Activated naive CD8-positive, alpha-beta T cell (primary cell): ENCODE data around the gene PPIG.
"Not testable (repeated sequence)": the region's sequence is repeated elsewhere in the genome, so short reads cannot be mapped to it uniquely, and the experiment has no call there.

Source experiments
- H3K27ac Mint-ChIP-seq: one replicate; pipeline ENCODE4 v1.8.0; 2021; ENCODE audit warnings: mixed read lengths
- H3K27me3 Mint-ChIP-seq: one replicate; pipeline ENCODE4 v1.8.0; 2021; ENCODE audit warnings: mixed read lengths
- H3K36me3 Mint-ChIP-seq: one replicate; pipeline ENCODE4 v1.8.0; 2021; ENCODE audit warnings: mixed read lengths
- H3K4me1 Mint-ChIP-seq: one replicate; pipeline ENCODE4 v1.8.0; 2021; ENCODE audit warnings: low read depth, mixed read lengths
- H3K4me3 Mint-ChIP-seq: one replicate; pipeline ENCODE4 v1.8.0; 2021; ENCODE audit warnings: mild to moderate bottlenecking, mixed read lengths
- H3K9me3 Mint-ChIP-seq: one replicate; pipeline ENCODE4 v1.8.0; 2021; ENCODE audit warnings: low read depth, mixed read lengths

Gene PPIG

GRCh38 chr2:169664600-169664977 lies 80.4 kb downstream of the PPIG start:
- Mint-ChIP-seq H3K27ac (no peak overlapping the region), H3K27me3 (peaks cover 8% of the 10 kb centered on the region), H3K9me3 (no peaks in the 10 kb centered on the region), H3K36me3 (peaks cover 2% of the 10 kb centered on the region), H3K4me1 (no peaks in the 10 kb centered on the region), H3K4me3 (no peak overlapping the region)

GRCh38 chr2:169664978-169665930 lies 81.1 kb downstream of the PPIG start:
- no peaks in the 10 kb centered on the region for H3K4me1 Mint-ChIP-seq
- H3K4me3 Mint-ChIP-seq, result no peak overlapping the region
- peaks cover 2% of the 10 kb centered on the region for H3K36me3 Mint-ChIP-seq
- H3K9me3 Mint-ChIP-seq, result no peaks in the 10 kb centered on the region
- peaks cover 8% of the 10 kb centered on the region for H3K27me3 Mint-ChIP-seq
- H3K27ac Mint-ChIP-seq, result no peak overlapping the region

DNA sequence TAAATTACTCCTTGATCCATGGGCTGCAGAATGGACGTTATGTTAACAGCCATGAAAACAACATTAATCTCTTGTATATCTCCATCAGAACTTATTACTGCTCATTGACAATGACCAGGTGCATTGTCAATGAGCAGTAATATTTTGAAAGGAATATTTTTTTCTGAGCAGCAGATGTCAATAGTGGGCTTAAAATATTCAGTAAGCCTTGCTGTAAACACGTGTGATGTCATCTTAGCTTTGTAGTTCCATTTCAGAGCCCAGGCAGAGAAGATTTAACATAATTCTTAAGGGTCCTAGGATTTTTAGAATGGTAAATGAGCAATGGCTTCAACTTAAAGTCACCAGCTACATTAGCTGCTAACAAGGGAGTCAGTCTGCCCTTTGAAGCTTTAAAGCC lies 83.4 kb downstream of the PPIG start:
- no peaks in the 10 kb centered on the region for H3K9me3 Mint-ChIP-seq
- no peak overlapping the region for H3K4me3 Mint-ChIP-seq
- H3K36me3 Mint-ChIP-seq, result peaks cover 2% of the 10 kb centered on the region
- H3K27me3 Mint-ChIP-seq, result peaks cover 5% of the 10 kb centered on the region
- no peak overlapping the region for H3K27ac Mint-ChIP-seq
- no peaks in the 10 kb centered on the region for H3K4me1 Mint-ChIP-seq

DNA sequence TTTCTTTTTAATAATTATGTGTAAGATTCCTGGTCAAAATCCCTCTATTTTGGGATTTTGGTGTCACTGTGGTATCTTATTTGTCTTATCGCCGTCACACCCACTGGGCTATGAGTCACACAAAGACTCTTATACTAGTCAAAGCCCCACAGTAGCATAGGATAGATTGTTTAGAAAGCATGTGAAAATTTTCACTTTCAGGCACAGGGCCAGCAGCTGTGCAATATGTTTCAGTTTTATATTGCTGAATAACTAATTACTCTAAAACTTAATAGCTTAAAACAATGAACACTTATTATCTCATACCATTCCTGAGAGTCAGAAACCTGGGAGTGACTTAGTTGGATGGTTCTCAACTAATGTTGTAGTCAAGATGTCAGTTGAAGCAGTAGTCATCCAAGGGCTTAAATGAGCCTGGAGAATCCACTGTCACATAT lies 86.1 kb downstream of the PPIG start:
- Mint-ChIP-seq H3K4me3 (no peak overlapping the region), H3K27me3 (peaks cover 10% of the 10 kb centered on the region), H3K27ac (no peak overlapping the region), H3K9me3 (no peaks in the 10 kb centered on the region), H3K4me1 (no peaks in the 10 kb centered on the region), H3K36me3 (peaks cover 2% of the 10 kb centered on the region)

DNA sequence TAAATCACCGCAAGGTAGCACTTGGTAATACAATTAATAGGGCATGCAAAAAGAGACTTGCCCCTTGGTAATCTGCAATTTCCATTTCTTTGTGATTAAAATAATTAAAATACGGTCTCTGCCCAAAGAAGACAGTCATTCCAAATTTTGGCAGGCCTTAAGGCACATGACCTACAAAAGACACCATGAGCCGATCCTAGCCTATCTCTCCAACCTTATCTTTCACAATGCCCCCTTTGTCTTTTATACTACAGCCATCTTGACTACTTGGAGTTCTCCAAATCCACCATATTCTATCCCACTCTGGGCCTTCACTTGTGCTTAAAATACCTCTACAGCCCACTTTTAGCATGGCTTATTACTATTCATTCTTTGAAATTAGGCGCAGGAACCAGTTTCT lies 86.8 kb downstream of the PPIG start:
- H3K27me3 Mint-ChIP-seq, result peaks cover 12% of the 10 kb centered on the region
- H3K27ac Mint-ChIP-seq, result no peak overlapping the region
- no peak overlapping the region for H3K4me3 Mint-ChIP-seq
- H3K4me1 Mint-ChIP-seq, result no peaks in the 10 kb centered on the region
- H3K36me3 Mint-ChIP-seq, result peaks cover 2% of the 10 kb centered on the region
- no peaks in the 10 kb centered on the region for H3K9me3 Mint-ChIP-seq

GRCh38 chr2:169672406-169672805 lies 88.3 kb downstream of the PPIG start:
- Mint-ChIP-seq H3K27ac (no peak overlapping the region), H3K36me3 (no peaks in the 10 kb centered on the region), H3K27me3 (peaks cover 10% of the 10 kb centered on the region), H3K4me1 (no peaks in the 10 kb centered on the region), H3K4me3 (no peak overlapping the region), H3K9me3 (no peaks in the 10 kb centered on the region)

DNA sequence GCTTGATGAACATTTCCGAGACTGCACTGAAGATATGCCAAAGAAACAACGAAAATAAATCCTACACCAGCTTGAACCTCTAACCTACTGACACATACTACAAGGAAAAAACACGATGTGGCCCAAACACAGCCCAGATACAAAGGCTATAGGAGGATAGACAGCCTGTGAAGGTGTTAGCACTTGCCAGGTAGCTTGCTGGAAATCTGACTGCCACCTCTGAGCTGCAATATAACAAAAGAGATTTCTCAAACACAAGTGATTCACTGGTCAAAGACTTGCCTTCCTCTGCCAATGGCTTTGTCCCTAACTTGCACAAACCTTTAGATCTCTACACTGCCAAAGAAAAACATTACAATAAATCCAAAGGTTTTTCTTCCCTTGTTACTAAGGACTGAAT lies 89.0 kb downstream of the PPIG start:
- no peaks in the 10 kb centered on the region for H3K36me3 Mint-ChIP-seq
- peaks cover 10% of the 10 kb centered on the region for H3K27me3 Mint-ChIP-seq
- H3K4me1 Mint-ChIP-seq, result no peaks in the 10 kb centered on the region
- H3K27ac Mint-ChIP-seq, result no peak overlapping the region
- H3K4me3 Mint-ChIP-seq, result no peak overlapping the region
- no peaks in the 10 kb centered on the region for H3K9me3 Mint-ChIP-seq

DNA sequence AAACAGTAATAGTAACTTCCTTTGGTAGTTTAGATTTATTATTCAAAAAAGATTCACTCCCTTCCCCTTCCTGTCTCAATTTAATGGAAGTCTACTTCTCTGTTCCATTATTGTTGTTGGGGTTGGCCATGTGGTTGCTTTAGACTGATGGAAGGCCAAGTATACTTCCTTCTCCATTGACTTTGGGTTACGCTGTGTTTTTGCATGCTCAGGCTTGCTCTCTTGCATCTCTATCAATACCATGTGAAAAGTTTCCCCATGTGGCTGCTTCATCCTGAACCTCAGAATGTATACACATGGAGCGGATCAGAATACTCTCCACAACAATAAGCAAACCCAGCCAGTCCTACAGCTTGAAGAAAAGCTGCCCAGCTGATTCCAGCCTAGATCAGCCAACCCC lies 89.8 kb downstream of the PPIG start:
- peaks cover 10% of the 10 kb centered on the region for H3K27me3 Mint-ChIP-seq
- H3K27ac Mint-ChIP-seq, result no peak overlapping the region
- no peak overlapping the region for H3K4me3 Mint-ChIP-seq
- H3K4me1 Mint-ChIP-seq, result no peaks in the 10 kb centered on the region
- no peaks in the 10 kb centered on the region for H3K9me3 Mint-ChIP-seq
- no peaks in the 10 kb centered on the region for H3K36me3 Mint-ChIP-seq

- H3K4me1 Mint-ChIP-seq, result no peaks in the 10 kb centered on the region
- H3K27me3 Mint-ChIP-seq, result peaks cover 9% of the 10 kb centered on the region
- no peaks in the 10 kb centered on the region for H3K36me3 Mint-ChIP-seq
- H3K9me3 Mint-ChIP-seq, result no peaks in the 10 kb centered on the region
- H3K27ac Mint-ChIP-seq, result no peak overlapping the region
- no peak overlapping the region for H3K4me3 Mint-ChIP-seq
These were observed 92.2 kb downstream of the PPIG start for GRCh38 chr2:169676357-169676756.

DNA sequence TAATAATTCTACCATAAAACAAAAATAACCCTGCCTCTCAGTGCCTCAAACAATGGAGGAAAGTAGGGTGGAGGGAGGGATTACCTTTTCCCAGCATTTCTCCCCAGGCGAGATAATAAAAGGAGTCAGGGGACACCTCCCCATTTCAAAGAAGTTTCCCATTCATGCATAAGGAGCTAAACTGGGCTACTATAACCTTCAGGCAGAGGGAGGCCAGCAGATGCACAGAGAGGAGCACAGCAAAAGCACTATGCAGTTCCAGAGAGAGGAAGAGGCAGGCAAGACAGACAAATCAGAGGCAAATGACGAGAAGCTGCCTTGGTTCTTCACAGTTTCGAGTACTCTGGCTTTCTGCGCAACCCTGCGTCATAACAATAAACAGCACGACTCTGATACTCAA lies 92.7 kb downstream of the PPIG start:
- Mint-ChIP-seq H3K36me3 (no peaks in the 10 kb centered on the region), H3K27me3 (peaks cover 9% of the 10 kb centered on the region), H3K27ac (no peak overlapping the region), H3K4me3 (no peak overlapping the region), H3K4me1 (no peaks in the 10 kb centered on the region), H3K9me3 (no peaks in the 10 kb centered on the region)

DNA sequence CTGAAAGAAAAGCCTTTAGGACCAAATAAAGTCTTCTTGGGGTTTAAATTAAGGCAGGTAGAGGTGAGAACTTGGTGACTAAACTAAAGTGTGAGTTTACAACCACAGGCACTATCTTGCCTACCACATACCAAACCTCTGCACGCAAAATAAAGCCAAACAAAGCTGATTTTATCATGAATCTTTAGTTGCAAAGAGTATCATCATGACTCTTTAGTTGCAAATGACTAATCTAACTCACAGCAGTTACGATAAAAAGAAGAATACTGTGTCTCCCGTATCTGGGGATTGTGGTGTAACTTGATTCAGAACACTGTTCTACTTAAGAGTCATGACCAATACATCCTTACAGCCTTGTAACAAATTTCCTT lies 98.9 kb downstream of the PPIG start:
- no peak overlapping the region for H3K27ac Mint-ChIP-seq
- H3K36me3 Mint-ChIP-seq, result peaks cover 2% of the 10 kb centered on the region
- H3K9me3 Mint-ChIP-seq, result no peaks in the 10 kb centered on the region
- H3K4me3 Mint-ChIP-seq, result no peak overlapping the region
- no peaks in the 10 kb centered on the region for H3K4me1 Mint-ChIP-seq
- no peaks in the 10 kb centered on the region for H3K27me3 Mint-ChIP-seq

DNA sequence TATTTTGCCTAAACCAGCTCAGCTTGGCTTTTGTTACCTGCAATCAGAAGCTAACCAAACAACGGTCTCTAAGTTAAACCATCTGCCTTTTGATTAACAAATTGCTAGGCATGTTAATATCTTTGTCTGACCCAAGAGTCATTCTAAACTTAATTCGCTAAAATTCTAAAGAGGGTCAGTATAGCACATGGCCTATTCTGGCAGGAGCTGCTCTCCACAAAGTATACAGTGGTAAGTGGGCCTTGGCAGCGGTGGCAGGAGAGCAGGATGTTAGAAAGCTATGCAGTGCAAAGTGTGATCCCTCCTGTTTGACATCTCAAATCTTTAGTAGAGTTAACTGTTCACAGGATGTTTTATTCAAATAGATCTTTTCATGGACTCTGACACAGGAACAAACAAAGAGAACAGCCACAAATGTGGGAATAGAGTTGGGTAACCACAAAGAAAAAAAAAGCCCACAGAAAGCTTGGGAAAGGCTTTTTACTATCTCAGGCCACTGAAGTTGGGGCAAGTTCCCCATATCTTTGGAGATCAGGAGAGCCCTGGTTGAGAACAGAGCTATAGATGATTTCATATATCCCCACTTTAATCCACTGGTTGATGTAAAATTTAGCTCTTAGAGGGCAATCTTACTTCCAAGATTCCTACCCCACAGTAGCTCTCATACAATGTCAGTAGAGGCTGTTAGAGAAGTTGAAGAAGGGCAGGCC lies 99.4 kb downstream of the PPIG start:
- Mint-ChIP-seq H3K27ac (no peak overlapping the region), H3K36me3 (peaks cover 7% of the 10 kb centered on the region), H3K27me3 (no peaks in the 10 kb centered on the region)

DNA sequence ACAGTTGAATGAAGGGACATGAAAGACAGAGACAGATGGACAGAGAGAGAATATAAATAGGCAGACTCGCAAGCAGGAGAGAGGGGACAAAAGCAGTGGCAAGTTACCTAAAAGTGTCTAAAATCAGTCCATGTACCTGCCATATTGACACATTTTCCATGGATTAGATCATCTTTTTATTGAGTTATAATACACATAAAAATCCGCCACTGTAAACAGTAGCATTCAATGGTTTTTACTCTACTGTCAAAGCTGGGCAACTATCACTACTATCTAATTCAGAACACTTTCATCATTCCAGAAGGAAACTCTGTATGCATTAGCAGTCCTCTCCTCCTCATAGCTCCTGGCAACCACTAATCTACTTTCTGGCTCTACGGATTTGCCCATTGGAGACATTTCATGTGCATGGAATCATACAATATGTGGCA lies 100.0 kb downstream of the PPIG start:
- Mint-ChIP-seq H3K36me3 (peaks cover 10% of the 10 kb centered on the region), H3K27ac (no peak overlapping the region), H3K27me3 (no peaks in the 10 kb centered on the region), H3K4me1 (no peaks in the 10 kb centered on the region), H3K9me3 (no peaks in the 10 kb centered on the region), H3K4me3 (no peak overlapping the region)

More for the DNA sequence above, 99.4 kb downstream of the PPIG start:
- Mint-ChIP-seq H3K9me3 (no peaks in the 10 kb centered on the region), H3K4me1 (no peaks in the 10 kb centered on the region), H3K4me3 (no peak overlapping the region)

DNA sequence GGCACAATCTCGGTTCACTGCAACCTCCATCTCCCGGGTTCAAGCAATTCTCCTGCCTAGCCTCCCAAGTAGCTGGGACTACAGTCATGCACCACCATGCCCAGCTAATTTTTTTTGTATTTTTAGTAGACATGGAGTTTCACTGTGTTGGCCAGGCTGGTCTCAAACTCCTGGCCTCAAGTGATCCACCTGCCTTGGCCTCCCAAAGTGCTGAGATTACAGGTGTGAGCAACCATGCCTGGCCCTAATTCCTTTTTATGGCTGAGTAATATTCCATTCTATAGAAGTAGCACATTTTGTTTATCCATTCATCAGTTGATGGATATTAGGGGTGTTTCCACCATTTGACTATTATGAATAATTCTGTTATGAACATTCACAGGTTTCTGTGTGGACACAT lies 100.6 kb downstream of the PPIG start:
- not testable (repeated sequence) for H3K9me3 Mint-ChIP-seq, H3K27me3 Mint-ChIP-seq, H3K4me3 Mint-ChIP-seq, H3K4me1 Mint-ChIP-seq, H3K27ac Mint-ChIP-seq
- H3K36me3 Mint-ChIP-seq, result peaks cover 13% of the 10 kb centered on the region

GRCh38 chr2:169686825-169687224 lies 102.7 kb downstream of the PPIG start:
- not testable (repeated sequence) for H3K27ac Mint-ChIP-seq, H3K4me3 Mint-ChIP-seq, H3K27me3 Mint-ChIP-seq, H3K9me3 Mint-ChIP-seq, H3K4me1 Mint-ChIP-seq
- peaks cover 18% of the 10 kb centered on the region for H3K36me3 Mint-ChIP-seq
